Right lobe of liver (tissue), 4 donors: ENCODE results near the gene AIMP1.

ENCODE experiments used
- CTCF ChIP-seq, 4 donors: fragments of 200-600 bp in 3 of 4; fragments of 450-650 bp in 1 of 4; IDR thresholded peaks; one replicate each; pipeline versions ENCODE4 v1.5.1 to v1.8.0; 2016 to 2022; ENCODE audit warnings: antibody characterized with exemption in 4 of 4, mild to moderate bottlenecking in 2 of 4
- POLR2A ChIP-seq: fragments of 450-650 bp; IDR thresholded peaks from one replicate; pipeline ENCODE4 v1.6.1; 2017; ENCODE audit warnings: antibody characterized with exemption, mild to moderate bottlenecking
- donor health status: DM: no; HTN: no; CAD: no.
- donor health status: DM: no; HTN: no; CAD: no.
- donor health status: DM: no; HTN: yes; CAD: no.

- TF ChIP-seq CTCF (IDR thresholded peaks at IDR 0.05): peak; percentile 41 to 62 (median 56)
- no peak for TF ChIP-seq POLR2A
Measured at GRCh38 chr4:106369456-106370060, 53.2 kb downstream of the AIMP1 start.
